ENCODE results near the gene ABCB11. TPM values are rescaled to one million over a fixed set of nuclear protein-coding genes. Genes with fewer than 3 reads are reported as not detected.

ABCB11 gene
- total and polyA plus RNA-seq, 9 of the 15 experiments (the other 6 are each of a cell fraction or from before 2014, with no cell fraction given): 0.04 to 0.51 (median 0.10) TPM; not detected in 1

GRCh38 chr2:169018390-169018789, 12.7 kb downstream of the ABCB11 start:
- Histone ChIP-seq H3K27me3 (ENCODE audit: control insufficient read depth in 2 of 2, insufficient read depth in 2 of 2, low read length in 2 of 2) (no peaks in the 10 kb centered on the region), H3K4me1 (replicated peaks in 1 of 2; ENCODE audit: control insufficient read depth in 2 of 2, insufficient read depth in 2 of 2, low read length in 2 of 2) (peaks cover 7 to 19% of the 10 kb centered on the region in 2 experiments; a peak in 4 of 5 replicates), H3K36me3 (ENCODE audit: control insufficient read depth, insufficient read depth, low read length) (no peaks in the 10 kb centered on the region), H3K9ac (ENCODE audit: insufficient read depth in 1 of 2, low read depth in 2 of 2, low read length in 2 of 2) (no peak overlapping the region), H4K20me1 (replicated peaks; ENCODE audit: control insufficient read depth, insufficient read depth, low read length) (no peaks in the 10 kb centered on the region), H3K27ac (ENCODE audit: extremely low read depth, low read depth, low read length) (no peak overlapping the region), H3K4me2 (ENCODE audit: insufficient read depth, low read length) (no peak overlapping the region), H3K9me1 (ENCODE audit: control insufficient read depth, insufficient read depth, low read length) (no peaks in the 10 kb centered on the region), H3K79me2 (ENCODE audit: control insufficient read depth, insufficient read depth, low read length) (no peaks in the 10 kb centered on the region), H3K9me3 (replicated peaks; ENCODE audit: control insufficient read depth, insufficient read depth, low read depth, low read length) (no peaks in the 10 kb centered on the region), H2AFZ (ENCODE audit: low read depth, low read length) (no peak overlapping the region), H3K4me3 (no peak overlapping the region)
- no peak for TF ChIP-seq TCF7L2 (IDR thresholded peaks at IDR 0.05; ENCODE audit: low read depth, low read length)
- TF ChIP-seq SRF (CRISPR knock-in tag; IDR thresholded peaks at IDR 0.05): no peak
- TF ChIP-seq ZNF76 (CRISPR knock-in tag; IDR thresholded peaks at IDR 0.05; ENCODE audit: borderline replicate concordance): no peak
- no peak for TF ChIP-seq BRF2 (IDR thresholded peaks at IDR 0.05; ENCODE audit: borderline replicate concordance, insufficient read depth, insufficient read length)
- no peak for TF ChIP-seq HMG20A (CRISPR knock-in tag; conservative IDR thresholded peaks at IDR 0.05)
- FAIRE-seq (peak; percentile 6), ATAC-seq (no peak), DNase-seq (ENCODE audit: extremely low read depth in 1 of 4, low spot score in 3 of 4) (no peak)
- POLR2A ChIA-PET: interaction anchor here (0.5 to 1.6 kb wide), 2 partner anchors 8 to 19 kb away, joined by 3 to 4 read pairs; no protein-coding TSS in a partner anchor
- CTCF ChIA-PET (ENCODE audit: low intra/inter-chr PET ratio): no interaction called here
- BruUV-seq (replicated peaks): no TSS peak
- intact Hi-C loops (cut with micrococcal nuclease): no loop called here
- WGBS (ENCODE audit: insufficient coverage, low coverage, missing lambda C conversion rate): 21% methylated on average over 3 of the region's 3 CpGs
- in situ Hi-C loops (cut with MboI): no loop called here
